MG63 (cell line): Measurements from ENCODE around the gene PGM5. TPM values are rescaled to one million over a fixed set of nuclear protein-coding genes. Genes with fewer than 3 reads are reported as not detected.

Experiments used
- DNase-seq: peaks from one replicate; pipeline ENCODE4 v3.0.0-alpha.2; 2020
- H3K27me3 ChIP-seq: fragments of 250-450 bp; sonication (Bioruptor Pico); 2 replicates; pipeline ENCODE4 v1.5.1; 2020; ENCODE audit warnings: mild to moderate bottlenecking, moderate library complexity
- H3K36me3 ChIP-seq: fragments of 250-450 bp; sonication (Bioruptor Pico); 2 replicates; pipeline ENCODE4 v1.5.1; 2020; ENCODE audit warnings: mild to moderate bottlenecking, moderate library complexity
- H3K4me3 ChIP-seq: fragments of 250-450 bp; sonication (Bioruptor Pico); 2 replicates; pipeline ENCODE4 v1.5.1; 2020; ENCODE audit warnings: mild to moderate bottlenecking, moderate library complexity
- H3K9me3 ChIP-seq: fragments of 250-450 bp; sonication (Bioruptor Pico); 2 replicates; pipeline ENCODE4 v1.5.1; 2020; ENCODE audit warnings: mild to moderate bottlenecking, moderate library complexity
- total RNA-seq: library from RNA; depleted of rRNA; stranded (reverse); fragments of >200 nt; shearing (Covaris generic); gene quantifications from 2 replicates; pipeline ENCODE4 v1.2.3, GENCODE V29; 2014; ENCODE audit warnings: low replicate concordance

The PGM5 gene
- total RNA-seq, 1 experiment from 2014 or later: 9.3 TPM

DNA sequence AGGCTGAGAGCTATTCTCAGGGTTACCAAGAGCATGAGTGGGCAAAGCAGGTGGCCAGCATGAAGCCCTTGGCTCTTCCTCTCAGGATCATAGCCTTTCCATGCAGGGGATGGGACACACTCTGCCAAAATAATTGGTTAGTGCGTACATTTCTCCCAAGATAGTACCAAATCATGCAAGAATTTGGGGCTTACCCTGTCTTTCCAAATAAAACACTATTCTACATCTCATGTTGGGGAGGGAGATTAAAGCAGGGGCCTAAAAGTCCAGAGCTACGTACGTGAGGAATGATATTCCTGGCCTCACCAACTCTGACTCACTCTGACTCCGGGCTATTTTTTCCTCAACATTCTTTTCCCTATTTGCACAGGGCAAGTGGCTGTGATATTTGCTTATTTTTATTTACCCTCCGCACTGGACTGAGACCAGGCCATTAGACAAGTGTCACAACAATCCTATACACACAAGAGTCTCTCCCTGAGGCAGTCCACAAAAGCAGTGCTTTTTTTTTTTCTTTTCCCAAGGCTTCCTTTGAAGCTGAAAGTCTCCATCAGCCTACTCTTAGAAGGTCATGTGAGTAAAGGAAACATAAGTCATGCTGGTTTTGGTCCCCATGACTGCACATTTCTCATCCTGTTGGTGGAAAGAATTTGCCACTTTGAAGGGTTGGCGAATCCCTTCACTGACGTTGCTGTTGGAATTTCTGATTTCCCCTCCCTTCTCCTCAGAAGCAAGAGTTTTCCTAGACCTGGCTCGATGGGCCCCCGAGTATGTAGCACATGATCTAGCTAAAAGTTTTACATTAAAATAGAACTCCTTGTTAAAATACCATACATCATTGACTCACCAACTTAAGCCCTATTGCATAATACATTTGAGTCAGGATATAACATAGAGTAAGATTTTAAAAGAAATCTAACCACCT, 144.3 kb downstream of the PGM5 start:
- peak; percentile 66 for DNase-seq
- Histone ChIP-seq H3K36me3 (no peaks in the 10 kb centered on the region), H3K27me3 (no peaks in the 10 kb centered on the region), H3K4me3 (no peak overlapping the region), H3K9me3 (no peaks in the 10 kb centered on the region)

DNA sequence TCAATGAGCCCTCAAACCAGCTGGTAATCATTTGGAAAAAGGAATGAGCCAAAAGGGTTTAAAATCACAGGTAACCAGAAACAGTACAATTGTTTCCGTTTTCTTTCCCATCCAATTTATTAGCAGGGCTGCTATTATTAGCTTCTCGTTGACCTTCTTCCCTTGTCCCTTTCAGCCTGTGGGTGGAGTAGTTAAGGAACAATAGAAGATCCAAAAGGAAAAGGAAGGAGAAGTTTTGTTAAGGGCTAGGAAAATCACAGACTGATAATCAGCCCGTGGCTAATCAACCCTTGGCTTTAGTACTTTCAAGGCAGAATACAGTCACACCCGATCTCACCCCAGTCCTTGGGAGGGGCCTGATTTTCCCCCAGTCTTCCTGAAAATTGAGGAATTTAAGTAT, 145.9 kb downstream of the PGM5 start:
- DNase-seq: no peak
- no peaks in the 10 kb centered on the region for H3K27me3 ChIP-seq
- H3K36me3 ChIP-seq: no peaks in the 10 kb centered on the region
- H3K9me3 ChIP-seq: no peaks in the 10 kb centered on the region
- no peak overlapping the region for H3K4me3 ChIP-seq

DNA sequence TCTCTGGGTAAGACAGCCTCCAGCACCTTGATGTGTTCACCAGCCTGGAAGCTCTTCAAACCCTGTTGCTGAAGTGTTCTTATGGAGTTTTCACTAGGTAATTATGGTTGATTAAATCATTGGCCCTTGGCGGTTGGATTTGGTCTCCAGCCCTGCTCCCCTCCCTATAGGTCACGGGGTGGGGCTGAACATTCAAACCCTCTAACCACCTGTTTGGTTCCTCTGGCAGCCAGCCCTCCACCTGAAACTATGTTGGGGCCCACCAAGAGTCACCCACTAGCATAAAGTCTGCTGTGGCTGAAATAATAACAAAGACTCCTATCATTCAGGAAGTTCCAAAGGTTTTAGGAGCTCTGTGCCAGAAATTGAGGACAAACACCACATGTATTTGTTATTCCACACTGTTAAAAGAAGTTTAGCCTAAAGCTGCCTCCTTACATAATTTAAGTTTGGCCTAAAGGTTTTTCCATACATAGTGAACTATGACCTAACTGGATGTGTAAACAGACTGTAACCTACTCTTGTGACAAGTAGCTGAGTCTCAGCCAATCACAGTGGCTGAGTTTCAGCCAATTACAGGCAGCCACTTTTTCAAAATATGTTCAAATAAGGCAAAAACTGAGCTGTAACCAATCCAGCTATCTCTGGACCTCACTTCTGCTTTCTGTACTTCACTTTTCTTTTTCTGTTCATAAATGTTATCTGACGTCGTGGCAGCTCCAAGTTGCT, 149.4 kb downstream of the PGM5 start:
- DNase-seq: no peak
- H3K9me3 ChIP-seq: no peaks in the 10 kb centered on the region
- H3K27me3 ChIP-seq: no peaks in the 10 kb centered on the region
- H3K36me3 ChIP-seq: no peaks in the 10 kb centered on the region
- H3K4me3 ChIP-seq: no peak overlapping the region

DNA sequence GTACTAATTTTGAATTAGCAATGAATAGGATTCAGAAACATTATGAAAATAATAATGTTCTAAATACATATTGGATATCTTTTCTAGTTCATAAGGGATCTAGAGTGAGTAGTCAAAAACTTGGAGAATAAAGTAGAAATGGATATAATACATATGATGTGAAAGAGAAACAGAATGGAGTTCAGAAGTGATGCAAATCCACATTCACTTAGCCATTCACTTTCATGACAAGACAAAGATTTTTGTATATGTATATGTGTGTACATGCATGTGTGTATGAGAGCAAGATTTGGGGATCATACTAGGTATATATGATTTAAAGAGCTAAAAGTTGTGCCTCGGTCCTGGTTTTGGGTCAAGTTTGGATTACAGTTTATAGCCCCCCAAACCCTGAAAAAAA, 150.1 kb downstream of the PGM5 start:
- no peaks in the 10 kb centered on the region for H3K9me3 ChIP-seq
- H3K27me3 ChIP-seq: no peaks in the 10 kb centered on the region
- no peak overlapping the region for H3K4me3 ChIP-seq
- no peaks in the 10 kb centered on the region for H3K36me3 ChIP-seq
- no peak for DNase-seq

DNA sequence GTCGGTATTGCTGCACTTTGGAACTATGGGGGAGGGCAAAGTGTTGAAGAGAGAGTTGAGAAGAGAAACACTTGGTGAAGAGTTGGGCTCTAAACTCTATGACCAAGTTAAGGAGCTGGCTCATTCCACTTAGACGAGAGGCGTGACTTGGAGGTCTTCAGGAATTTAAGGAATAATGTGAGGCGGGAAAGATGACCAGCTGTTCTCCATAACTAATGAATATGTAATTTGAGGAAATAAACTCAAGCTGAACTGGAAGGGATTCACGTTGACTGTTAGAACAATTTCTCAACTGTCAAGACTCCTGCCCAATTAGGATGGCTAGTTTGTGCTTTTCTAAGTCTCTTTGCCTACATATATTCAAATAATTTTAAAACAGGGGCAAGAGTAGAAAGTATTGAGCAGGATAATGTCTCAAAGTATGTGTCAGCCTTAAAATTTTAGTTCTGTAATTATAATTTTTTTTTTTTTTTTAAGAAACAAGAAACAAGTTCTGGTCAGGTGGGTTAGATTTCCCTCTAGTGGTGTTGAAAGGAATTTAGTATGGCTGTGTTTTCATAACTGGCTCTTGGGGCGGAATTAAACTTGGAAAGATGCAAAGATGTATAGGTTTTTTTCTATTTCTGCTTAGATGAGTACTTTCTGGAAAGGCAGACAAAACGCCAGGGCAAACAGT, 150.9 kb downstream of the PGM5 start:
- H3K4me3 ChIP-seq: no peak overlapping the region
- DNase-seq: no peak
- H3K36me3 ChIP-seq: no peaks in the 10 kb centered on the region
- no peaks in the 10 kb centered on the region for H3K9me3 ChIP-seq
- no peaks in the 10 kb centered on the region for H3K27me3 ChIP-seq

DNA sequence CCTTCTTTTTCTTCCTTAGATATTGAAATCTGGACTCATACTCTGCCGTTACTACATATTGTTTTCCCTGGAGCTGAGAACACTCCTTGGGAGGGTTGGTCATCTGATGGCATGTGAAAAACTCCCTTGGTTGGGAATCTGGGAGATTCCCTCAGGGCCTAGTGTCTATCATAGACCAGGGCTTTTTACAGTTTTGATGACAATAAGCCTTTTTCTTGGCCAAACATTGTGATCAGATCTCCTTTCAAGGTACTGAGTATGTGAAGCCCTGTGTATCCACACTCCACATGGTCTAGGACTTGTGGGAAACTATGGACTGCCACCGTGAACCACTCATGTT, 151.4 kb downstream of the PGM5 start:
- no peak overlapping the region for H3K4me3 ChIP-seq
- H3K36me3 ChIP-seq: no peaks in the 10 kb centered on the region
- H3K9me3 ChIP-seq: no peaks in the 10 kb centered on the region
- no peaks in the 10 kb centered on the region for H3K27me3 ChIP-seq
- DNase-seq: no peak

DNA sequence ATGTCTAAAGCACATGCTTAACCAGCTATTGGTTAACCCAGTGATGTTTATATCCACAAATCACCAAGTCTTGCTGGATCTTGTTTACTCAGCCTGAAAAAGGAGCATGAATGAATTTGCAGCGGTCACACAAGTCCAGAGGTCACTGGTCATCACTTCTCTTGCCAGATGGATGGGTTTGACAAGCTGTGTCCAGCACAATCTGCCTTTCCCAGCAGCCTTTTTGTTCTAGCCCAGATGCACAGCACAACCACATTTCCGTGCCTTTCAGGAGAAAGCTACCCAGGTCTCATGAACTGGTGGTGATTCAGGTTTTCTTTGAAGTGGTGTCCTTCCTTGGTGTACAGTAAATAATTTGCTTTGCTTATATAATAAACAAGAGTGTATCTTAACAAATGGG, 152.1 kb downstream of the PGM5 start:
- H3K27me3 ChIP-seq: no peaks in the 10 kb centered on the region
- no peak for DNase-seq
- no peaks in the 10 kb centered on the region for H3K9me3 ChIP-seq
- H3K4me3 ChIP-seq: no peak overlapping the region
- H3K36me3 ChIP-seq: no peaks in the 10 kb centered on the region

DNA sequence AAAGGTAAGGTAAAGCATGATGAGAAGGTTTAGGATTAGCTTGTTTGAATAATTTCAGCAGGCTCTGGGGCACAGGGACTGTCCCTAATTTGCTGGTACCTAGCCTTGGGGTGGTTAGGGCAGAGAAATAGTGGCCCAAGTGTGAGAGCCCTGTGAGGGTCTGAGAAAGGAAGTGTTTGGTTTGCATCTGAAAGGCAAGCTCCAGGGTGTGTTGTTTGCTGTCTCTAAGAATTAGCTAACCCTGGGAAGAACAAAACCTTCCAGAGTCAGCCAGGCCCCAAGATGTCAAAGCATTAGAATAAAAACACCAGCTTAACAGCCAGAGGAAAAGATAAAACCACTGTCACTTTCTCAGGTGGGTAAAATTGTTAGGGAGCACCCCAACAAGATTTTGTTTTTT, 153.3 kb downstream of the PGM5 start:
- Histone ChIP-seq H3K4me3 (no peak overlapping the region), H3K36me3 (no peaks in the 10 kb centered on the region), H3K9me3 (no peaks in the 10 kb centered on the region), H3K27me3 (no peaks in the 10 kb centered on the region)
- DNase-seq: no peak

DNA sequence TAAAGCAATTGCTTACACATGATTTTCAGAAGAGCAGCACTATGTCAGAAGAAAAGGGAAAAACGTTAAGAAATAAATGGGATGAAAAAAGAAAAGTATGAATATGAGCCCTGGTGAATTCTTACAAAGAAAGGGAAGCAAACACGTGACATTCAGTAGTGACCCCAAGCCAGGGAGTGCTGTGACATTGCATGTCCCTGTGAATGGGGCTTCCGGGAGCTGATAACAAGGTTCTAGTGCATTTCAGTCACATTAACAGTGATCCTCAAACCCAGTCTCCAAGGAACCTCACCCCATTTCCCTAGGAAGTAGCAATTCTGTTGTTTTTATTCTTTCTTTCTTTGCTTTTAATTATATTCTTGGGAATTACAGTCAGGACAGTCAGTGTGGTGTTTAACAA, 157.0 kb downstream of the PGM5 start:
- no peaks in the 10 kb centered on the region for H3K27me3 ChIP-seq
- H3K36me3 ChIP-seq: no peaks in the 10 kb centered on the region
- DNase-seq: no peak
- H3K4me3 ChIP-seq: no peak overlapping the region
- no peaks in the 10 kb centered on the region for H3K9me3 ChIP-seq

DNA sequence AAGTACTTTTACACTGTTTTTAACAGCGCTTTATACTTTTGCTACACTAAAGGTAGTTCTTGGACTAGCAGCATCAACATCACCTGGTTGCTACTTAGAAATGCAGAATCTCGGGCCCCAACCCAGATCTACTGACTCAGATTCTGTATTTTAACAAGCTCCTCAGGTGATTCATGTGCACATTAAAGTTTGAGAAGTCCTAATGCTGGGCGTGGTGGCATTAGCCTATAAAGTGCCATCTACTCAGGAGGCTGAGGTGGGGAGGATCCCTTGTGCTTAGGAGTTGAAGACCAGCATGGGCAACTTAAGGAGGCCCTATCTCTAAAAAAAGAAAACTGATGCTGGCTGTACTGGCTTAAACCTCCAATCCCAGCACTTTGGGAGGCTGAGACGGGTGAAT, 157.6 kb downstream of the PGM5 start:
- DNase-seq: no peak
- Histone ChIP-seq H3K4me3 (no peak overlapping the region), H3K27me3 (no peaks in the 10 kb centered on the region), H3K36me3 (no peaks in the 10 kb centered on the region), H3K9me3 (no peaks in the 10 kb centered on the region)

DNA sequence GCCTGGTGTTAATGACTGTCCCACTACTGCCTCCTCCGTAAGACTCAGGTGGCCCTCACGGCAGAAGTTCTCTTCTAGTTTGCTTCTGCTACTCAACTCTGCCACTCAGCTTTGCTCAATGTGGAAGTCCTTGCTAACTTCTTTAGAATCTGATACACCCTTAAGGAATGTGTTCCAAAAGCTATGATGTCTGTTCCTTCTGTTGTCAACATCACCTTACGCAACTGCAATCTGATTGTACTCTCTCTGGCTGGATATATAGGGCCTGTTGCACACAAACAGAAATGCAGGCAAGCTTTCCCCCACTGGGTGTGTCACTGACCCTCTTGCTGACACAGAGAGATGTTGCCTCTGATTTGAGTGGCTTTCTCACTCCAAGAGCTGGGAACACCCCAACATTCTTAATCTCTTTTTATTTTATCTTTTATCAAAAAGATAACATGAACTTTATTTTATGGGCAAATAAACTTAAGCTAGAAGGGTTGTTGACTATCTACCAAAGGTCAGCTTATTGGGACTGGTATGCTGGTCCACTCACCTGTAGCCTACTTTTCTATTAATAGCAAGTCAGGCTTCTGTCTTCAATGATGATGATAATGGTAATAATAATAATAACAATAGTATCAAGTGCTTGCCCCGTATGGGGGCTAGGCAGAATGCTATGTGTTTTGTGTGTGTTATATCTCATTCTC, 159.1 kb downstream of the PGM5 start:
- Histone ChIP-seq H3K27me3 (no peaks in the 10 kb centered on the region), H3K4me3 (no peak overlapping the region), H3K36me3 (no peaks in the 10 kb centered on the region), H3K9me3 (no peaks in the 10 kb centered on the region)
- no peak for DNase-seq

DNA sequence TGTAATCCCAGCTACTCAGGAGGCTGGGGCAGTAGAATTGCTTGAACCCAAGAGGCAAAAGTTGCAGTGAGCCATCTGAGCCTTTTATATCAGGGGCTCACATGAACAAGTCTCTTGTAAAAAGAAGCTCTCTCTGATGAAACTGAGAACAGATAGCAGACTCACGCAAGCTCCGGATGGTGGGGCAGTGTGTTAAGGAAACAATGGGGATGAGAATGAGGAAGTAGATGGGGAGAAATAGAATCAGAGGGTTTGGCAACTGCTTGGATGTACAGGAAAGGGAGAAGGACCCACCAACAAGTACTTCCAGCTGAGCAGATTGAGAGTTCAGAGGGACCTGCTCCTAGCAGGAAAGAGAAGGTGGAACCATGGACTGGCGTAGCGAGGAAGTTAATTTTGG, 165.7 kb downstream of the PGM5 start:
- H3K27me3 ChIP-seq: no peaks in the 10 kb centered on the region
- H3K4me3 ChIP-seq: no peak overlapping the region
- no peaks in the 10 kb centered on the region for H3K9me3 ChIP-seq
- H3K36me3 ChIP-seq: no peaks in the 10 kb centered on the region
- no peak for DNase-seq

DNA sequence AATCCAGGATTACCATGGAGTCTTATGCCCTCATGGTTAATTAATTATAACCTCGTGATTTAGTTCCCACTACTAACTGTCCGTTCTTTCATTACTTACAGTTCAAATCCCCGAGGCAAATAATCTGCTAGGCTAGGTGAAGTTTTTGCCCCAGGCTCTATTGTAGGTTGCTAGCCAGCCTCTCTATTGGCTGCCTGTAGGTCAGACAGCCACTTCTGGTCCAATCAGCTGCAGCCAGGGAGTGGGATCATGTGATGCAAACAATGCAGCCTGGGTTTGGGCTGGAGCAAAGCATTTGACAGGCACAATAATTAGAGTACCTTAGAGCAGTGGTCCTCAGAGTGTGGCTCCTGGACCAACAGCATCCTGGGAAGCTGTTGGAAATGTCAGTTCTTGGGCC, 166.5 kb downstream of the PGM5 start:
- Histone ChIP-seq H3K4me3 (no peak overlapping the region), H3K9me3 (no peaks in the 10 kb centered on the region), H3K27me3 (no peaks in the 10 kb centered on the region), H3K36me3 (no peaks in the 10 kb centered on the region)
- DNase-seq: no peak

DNA sequence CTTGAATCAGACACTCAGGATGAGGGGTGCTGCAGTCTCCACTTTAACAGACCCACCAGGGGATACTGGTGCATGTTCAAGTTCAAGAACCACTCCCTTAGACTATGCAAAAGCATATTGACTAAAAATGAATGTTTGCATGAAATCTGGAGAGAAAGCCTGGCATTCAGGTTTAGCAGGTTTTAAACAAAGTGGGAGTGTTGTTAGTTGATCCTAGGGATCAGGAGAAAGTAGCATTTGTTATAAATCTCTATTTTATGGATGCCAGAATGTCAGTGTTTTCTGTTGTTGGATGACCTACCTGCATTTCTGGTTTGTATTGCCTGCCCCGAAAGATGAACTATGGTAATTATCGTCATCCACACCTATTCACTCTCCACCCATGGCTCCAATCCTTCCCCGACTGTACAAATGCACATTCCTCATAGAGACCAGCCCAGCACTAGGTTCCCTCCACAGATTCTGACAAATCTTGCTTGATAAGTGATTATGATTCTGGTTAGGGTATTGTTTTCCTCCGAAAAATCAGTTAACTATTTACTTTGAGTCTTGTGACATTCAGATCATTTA, 167.0 kb downstream of the PGM5 start:
- Histone ChIP-seq H3K36me3 (no peaks in the 10 kb centered on the region), H3K4me3 (no peak overlapping the region), H3K27me3 (no peaks in the 10 kb centered on the region), H3K9me3 (no peaks in the 10 kb centered on the region)
- no peak for DNase-seq

DNA sequence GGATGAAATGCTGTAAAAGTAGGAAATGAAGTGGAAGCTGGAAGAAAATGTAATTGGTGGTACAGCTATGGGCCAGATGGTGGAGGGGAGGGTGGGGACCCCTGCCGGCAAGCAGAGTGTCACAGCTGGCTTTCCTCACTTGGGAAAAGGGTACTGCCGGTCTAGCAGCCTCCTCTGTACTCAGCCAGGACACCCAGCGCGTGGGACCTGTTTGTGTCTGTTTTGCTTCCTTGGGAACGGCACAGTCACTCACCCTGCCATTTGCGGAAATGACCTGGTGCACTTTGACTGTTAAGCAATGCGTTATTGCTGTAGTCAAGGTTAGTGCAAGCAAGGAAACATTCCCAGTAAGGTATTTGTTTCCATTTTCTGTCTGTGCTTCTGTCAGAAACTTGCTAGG, 174.2 kb downstream of the PGM5 start:
- no peak for DNase-seq

DNA sequence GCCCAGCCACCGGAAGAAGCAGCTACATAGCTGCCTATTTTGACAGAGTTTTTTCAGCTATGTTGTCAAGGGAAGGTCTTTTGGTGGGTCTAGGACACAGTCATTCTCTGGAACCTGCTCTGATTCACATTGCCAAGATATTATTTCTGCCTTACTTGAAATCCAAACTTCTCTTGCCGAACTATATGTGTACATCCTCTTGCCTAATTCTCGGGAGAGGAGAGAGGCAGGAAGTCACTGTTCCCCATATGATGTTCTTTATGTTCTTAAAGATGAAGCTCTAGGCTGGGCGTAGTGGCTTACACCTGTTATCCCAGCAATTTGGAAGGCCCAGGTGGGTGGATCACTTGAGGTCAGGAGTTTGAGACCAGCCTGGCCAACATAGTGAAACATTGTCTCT, 175.7 kb downstream of the PGM5 start:
- no peaks in the 10 kb centered on the region for H3K36me3 ChIP-seq
- H3K9me3 ChIP-seq: no peaks in the 10 kb centered on the region
- DNase-seq: no peak
- no peaks in the 10 kb centered on the region for H3K27me3 ChIP-seq
- H3K4me3 ChIP-seq: no peak overlapping the region

More for the DNA sequence above, 174.2 kb downstream of the PGM5 start:
- Histone ChIP-seq H3K36me3 (no peaks in the 10 kb centered on the region), H3K27me3 (no peaks in the 10 kb centered on the region), H3K9me3 (no peaks in the 10 kb centered on the region), H3K4me3 (no peak overlapping the region)

DNA sequence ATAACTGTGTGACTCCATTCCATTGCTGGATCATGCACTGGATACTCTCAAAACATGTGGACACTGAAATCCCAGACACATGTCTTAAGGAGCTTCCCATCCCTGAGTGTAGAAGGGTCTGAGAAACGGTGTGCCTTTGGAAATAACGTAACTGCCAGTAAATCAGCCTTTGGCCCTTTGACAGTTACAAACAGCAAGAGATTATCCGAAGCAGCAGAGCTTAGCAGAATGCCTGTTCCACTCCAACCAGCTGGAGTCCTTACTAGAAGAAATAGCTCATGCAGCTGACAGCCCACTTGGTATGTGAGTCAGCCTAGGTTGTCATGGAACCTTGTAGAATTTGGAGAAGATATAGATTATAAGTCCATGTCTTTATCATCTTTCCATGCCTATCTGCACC, 177.3 kb downstream of the PGM5 start:
- H3K4me3 ChIP-seq: no peak overlapping the region
- no peaks in the 10 kb centered on the region for H3K36me3 ChIP-seq
- no peaks in the 10 kb centered on the region for H3K9me3 ChIP-seq
- no peaks in the 10 kb centered on the region for H3K27me3 ChIP-seq
- no peak for DNase-seq
